Muscle layer of duodenum (tissue), 2 donors: Measurements from ENCODE around the gene NDRG2.
A peak's percentile ranks its signal among the peaks of the same experiment; 100 is the strongest.

Experiments used
- H3K27ac ChIP-seq: one replicate; pipeline ENCODE4 v1.7.0; 2013; ENCODE audit warnings: mild to moderate bottlenecking, low read length
- H3K27me3 ChIP-seq: one replicate; pipeline ENCODE4 v1.7.0; 2013; ENCODE audit warnings: low read depth, mild to moderate bottlenecking, control low read depth, low read length
- H3K36me3 ChIP-seq, 2 donors: one replicate each; pipeline ENCODE4 v1.7.0; 2013; ENCODE audit warnings: low read length in 2 of 2, control low read depth in 1 of 2, mild to moderate bottlenecking in 1 of 2; ENCODE audit not compliant: insufficient read depth in 2 of 2, control insufficient read depth in 1 of 2
- H3K4me1 ChIP-seq, 2 donors: one replicate each; pipeline ENCODE4 v1.7.0; 2013; ENCODE audit warnings: low read length in 2 of 2, mild to moderate bottlenecking in 2 of 2, control low read depth in 1 of 2, moderate library complexity in 1 of 2; ENCODE audit not compliant: insufficient read depth in 2 of 2, control insufficient read depth in 1 of 2
- H3K4me3 ChIP-seq, 2 donors: one replicate each; pipeline ENCODE4 v1.7.0; 2013; ENCODE audit warnings: low read length in 2 of 2, low read depth in 1 of 2, mild to moderate bottlenecking in 1 of 2
- H3K9me3 ChIP-seq, 2 donors: one replicate each; pipeline ENCODE4 v1.7.0; 2013; ENCODE audit warnings: low read length in 2 of 2, control low read depth in 1 of 2, mild to moderate bottlenecking in 1 of 2; ENCODE audit not compliant: control insufficient read depth in 1 of 2
- donor health status: healthy.

NDRG2 gene

DNA sequence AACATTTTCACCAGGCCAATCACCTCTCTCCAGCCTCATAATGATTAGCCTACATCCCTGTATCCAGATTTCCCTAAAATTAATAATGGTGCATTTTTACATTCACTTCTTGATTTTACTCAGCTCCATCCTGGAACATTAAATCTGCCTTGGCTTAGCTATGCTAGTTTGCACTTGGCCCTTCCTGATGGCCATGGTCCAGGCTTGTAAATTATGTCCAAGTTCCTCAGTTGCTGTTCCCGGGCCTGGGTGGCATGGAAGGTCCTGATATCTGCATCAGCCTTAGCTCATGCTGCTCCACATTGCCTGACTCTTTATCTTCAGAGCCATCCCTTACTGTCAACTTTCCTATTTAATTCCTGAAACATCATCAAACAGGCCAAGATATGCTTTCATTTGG lies 46.2 kb downstream of the NDRG2 start:
- Histone ChIP-seq H3K4me3 (no peak overlapping the region), H3K36me3 (no peaks in the 10 kb centered on the region), H3K27me3 (no peaks in the 10 kb centered on the region), H3K27ac (no peak overlapping the region), H3K9me3 (no peaks in the 10 kb centered on the region), H3K4me1 (no peaks in the 10 kb centered on the region)

GRCh38 chr14:20976291-20976690 lies 48.6 kb downstream of the NDRG2 start:
- Histone ChIP-seq H3K27me3 (no peaks in the 10 kb centered on the region), H3K27ac (no peak overlapping the region), H3K36me3 (no peaks in the 10 kb centered on the region), H3K4me3 (no peak overlapping the region), H3K4me1 (no peaks in the 10 kb centered on the region), H3K9me3 (no peaks in the 10 kb centered on the region)

- Histone ChIP-seq H3K4me3 (no peak overlapping the region), H3K27ac (no peak overlapping the region), H3K4me1 (no peaks in the 10 kb centered on the region), H3K36me3 (no peaks in the 10 kb centered on the region), H3K9me3 (no peaks in the 10 kb centered on the region), H3K27me3 (no peaks in the 10 kb centered on the region)
Measured at GRCh38 chr14:20973501-20973900, 51.4 kb downstream of the NDRG2 start.

DNA sequence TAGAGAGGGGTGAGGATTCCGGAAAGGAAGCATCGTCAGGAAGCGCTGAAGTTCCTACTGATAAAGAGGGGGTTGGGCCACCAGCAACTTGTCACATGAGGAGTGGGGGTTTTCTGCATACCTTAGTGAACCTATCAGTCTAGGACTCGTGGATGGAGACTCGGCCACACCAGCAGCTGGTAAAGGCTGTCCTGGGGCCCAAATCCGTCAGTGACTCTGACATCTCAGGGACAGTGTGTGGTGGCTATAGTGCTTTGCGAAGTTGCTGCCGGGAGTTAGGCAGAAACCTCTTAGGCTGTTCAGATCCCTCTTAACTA lies 53.2 kb downstream of the NDRG2 start:
- Histone ChIP-seq H3K4me1 (no peaks in the 10 kb centered on the region), H3K27ac (no peak overlapping the region), H3K27me3 (no peaks in the 10 kb centered on the region), H3K4me3 (peak overlapping the region; percentile 71 to 83), H3K9me3 (no peaks in the 10 kb centered on the region), H3K36me3 (no peaks in the 10 kb centered on the region)

DNA sequence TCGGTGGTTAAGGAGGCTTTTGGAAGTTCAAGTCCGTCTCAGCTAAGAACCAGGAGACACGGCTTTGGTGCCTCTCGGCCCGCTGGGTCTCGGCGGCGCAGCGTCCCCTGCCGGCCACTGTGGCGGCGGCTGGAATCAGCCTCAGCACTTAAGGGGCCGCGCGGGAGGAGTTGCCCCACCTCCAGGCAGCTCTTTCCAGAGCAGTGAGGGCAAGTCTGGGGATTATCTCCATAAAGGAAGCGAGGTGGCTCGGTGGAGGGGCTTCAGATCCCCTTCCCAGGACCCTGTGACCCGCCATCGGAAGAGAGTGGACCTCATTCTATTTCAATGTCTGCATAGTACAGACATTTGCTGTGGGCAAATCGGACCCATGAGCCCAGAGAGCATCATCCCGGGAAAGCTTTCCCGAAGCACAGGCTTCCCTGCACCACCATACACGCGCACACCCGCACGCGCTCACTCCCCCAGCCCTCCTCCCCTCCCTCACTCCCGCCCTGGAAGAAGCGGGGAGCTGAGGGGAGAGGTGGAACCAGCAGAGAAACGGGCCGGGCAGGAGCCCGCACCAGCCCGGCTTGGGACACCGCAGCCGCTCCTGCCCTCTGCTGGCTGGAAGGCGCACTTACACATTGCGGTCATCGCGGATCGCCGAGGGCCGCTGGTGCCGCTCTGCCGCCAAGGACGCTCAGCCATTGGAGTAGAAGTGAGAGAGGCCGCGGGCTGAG lies 53.7 kb downstream of the NDRG2 start:
- peak overlapping the region; percentile 71 to 83 for H3K4me3 ChIP-seq
- H3K9me3 ChIP-seq, result no peaks in the 10 kb centered on the region
- H3K27me3 ChIP-seq, result no peaks in the 10 kb centered on the region
- H3K27ac ChIP-seq, result peak overlapping the region; percentile 23
- H3K4me1 ChIP-seq, result no peaks in the 10 kb centered on the region
- H3K36me3 ChIP-seq, result no peaks in the 10 kb centered on the region

DNA sequence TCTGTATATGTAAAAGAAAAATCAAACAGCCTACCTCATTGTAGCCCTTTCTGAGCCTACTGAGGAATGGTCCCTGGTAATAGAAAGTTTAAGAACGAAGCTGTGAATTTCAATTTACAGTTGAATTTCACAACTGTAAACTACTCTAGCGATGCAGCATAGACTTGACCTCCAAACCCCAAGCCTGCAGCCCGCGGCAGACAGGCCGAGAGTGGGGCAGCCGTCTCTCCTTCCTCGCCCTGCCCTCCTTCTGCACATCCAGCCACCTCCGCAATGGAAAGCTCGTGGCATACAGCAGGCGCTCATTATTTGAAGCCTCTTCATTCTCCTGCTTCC lies 54.2 kb downstream of the NDRG2 start:
- H3K4me1 ChIP-seq, result no peaks in the 10 kb centered on the region
- H3K27me3 ChIP-seq, result no peaks in the 10 kb centered on the region
- H3K27ac ChIP-seq, result no peak overlapping the region
- H3K36me3 ChIP-seq, result no peaks in the 10 kb centered on the region
- peak overlapping the region; percentile 71 to 83 for H3K4me3 ChIP-seq
- H3K9me3 ChIP-seq, result no peaks in the 10 kb centered on the region

DNA sequence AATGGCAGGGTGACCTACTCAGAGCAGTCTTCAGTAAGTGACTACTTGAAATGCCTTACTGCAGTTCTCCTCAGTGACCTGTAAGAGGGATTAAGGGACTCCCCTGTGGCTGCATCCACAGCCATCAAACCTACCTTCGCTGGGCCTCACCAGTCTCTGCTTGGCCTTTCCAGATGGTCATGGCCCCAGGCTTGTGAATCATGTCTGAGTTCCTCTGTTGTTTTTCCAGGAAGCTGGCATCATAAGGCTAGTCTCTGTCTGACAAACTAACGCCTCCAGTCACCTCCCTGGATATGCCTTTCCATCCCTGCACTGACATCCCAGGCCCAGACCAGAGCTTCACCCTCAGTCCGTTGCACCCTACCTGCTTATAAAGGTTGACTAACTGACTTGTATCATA lies 55.5 kb downstream of the NDRG2 start:
- H3K27ac ChIP-seq, result no peak overlapping the region
- H3K4me1 ChIP-seq, result no peaks in the 10 kb centered on the region
- H3K4me3 ChIP-seq, result no peak overlapping the region
- no peaks in the 10 kb centered on the region for H3K9me3 ChIP-seq
- no peaks in the 10 kb centered on the region for H3K36me3 ChIP-seq
- no peaks in the 10 kb centered on the region for H3K27me3 ChIP-seq
